HG03469 (cell line): Measurements from ENCODE around the gene ZFHX3.

Source experiments
- ATAC-seq: cut with Tn5 transposase; IDR thresholded peaks from one replicate; pipeline ENCODE4 v1.9.1; 2021; ENCODE audit warnings: mild to moderate bottlenecking, moderate library complexity, moderate number of reproducible peaks; ENCODE audit not compliant: unreplicated experiment

Gene ZFHX3

DNA sequence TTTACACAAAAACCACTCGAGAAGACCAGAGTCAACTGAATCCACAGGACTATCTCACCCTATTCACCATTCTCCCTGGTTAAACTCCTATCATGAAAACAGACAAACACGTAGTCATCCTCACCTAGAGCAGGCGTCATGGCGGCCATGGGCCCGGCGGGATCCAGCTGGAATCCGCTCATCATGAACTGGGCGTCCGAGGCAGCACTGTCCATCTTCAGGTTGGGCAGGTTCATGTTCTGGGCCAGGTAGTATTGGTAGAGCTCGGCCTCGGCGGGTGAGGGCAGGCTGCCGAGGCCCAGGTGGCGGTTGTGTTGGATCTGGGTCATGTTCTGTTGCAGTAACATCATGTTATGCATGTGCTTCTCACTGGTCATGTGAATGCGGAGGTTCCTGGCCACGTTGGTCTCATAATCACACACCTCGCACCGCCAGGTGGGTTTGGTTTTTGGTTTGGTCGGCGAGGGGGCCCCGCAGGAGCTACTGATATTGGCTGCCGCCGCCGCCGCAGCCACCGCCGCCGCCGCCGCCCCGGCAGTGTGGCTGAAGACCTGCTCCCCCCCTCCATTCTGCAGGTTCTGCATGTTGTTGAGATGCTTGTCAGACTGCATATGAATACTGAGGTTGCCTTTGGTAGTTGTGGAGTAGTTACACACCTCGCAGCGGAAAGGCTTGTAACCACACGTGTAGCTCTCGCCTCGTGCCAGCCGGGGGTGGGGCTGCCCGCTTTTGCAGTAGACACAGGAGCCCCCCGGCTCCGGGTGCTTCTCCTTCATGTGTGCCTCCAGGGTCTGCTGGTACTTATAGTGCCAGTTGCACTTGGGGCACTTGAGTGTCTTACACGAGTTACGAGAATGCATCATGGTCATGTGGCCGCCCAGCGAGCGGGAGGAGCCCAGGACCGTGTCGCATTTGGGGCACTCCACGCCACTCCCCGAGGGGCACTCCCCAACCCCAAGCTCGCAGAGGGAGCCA, 90.3 kb downstream of the ZFHX3 start:
- ATAC-seq: no peak

DNA sequence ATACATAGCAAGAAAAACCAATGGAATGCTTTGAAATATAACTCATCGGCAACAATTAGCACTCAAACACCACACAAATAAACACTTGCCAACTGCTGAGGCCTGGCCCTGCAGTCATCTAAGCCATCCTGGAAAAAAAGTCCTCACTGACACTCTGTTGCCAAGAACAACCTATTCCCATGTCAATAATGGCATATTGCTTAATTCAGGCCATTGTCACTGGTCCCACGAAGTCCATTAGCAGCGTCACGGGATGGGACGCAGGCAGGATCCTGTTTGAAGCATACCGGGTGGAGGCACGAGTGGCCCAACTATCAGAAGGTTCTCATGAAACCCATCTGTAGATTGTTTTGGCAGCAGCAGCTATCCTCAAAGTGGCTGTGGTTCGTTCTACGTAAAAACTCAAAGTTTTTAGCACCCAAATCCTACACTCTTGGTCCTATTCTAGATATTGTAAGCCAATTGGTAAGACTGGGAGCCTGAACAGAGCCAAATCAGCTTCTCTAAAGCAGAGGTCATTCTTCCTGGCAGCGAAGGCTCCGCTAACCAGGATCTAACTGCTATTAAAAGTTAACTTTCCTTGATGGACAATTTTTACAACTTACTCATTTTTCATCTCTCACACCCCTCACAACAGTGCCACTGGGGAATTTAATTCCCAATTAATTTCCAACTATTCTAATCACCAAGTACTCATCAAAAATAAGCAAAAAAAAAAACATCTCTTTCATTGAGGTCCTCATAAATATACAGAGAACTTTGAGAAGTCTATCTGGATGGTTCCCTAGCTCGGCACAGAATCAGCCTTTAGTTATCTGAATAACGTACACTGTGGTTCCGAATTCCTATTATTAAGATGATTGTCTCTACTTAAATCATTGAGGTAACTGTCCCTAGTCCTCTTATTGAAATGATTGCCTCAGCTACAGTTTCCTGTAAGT, 91.5 kb downstream of the ZFHX3 start:
- ATAC-seq: no peak

DNA sequence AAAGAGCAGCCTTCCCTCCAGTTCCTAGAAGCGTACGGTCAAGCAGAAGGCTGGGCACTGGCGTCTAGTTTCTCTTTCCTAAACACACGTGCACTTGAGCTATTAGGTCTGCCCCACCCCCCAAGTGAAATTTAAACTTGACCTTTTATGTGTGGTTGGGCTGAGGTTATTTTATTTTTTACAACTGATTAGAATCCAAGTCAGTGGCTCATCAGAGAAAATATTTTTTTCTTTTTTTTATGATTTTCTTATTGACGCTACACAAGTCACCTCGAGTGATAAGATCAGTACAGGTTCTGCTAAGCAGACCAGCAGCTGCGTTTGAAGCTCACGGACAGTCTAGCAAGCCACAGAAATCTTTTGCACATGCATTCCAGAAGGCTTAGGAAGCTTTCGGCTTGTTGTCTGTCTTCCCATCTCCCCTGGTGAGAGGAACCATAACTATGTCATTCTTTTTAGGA, 95.1 kb downstream of the ZFHX3 start:
- ATAC-seq: no peak

DNA sequence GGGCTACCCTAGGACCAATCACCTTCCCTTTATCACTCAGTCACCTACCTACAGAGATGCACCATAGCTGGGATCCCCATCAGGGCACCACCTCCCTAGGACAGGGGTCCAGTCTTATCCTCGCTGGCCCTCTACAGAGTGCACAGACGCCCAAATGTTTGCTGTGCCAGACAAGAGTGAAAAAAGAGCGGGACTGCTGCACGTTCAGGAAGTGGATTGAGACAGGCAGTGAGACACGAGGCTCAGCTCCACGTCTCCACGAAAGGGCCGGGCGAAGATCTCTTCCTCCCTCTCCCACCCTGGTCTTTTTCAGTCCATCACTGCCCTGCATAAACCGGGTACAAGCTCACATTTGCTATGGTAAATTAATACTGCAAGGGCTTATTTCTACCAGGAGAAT, 95.5 kb downstream of the ZFHX3 start:
- no peak for ATAC-seq

DNA sequence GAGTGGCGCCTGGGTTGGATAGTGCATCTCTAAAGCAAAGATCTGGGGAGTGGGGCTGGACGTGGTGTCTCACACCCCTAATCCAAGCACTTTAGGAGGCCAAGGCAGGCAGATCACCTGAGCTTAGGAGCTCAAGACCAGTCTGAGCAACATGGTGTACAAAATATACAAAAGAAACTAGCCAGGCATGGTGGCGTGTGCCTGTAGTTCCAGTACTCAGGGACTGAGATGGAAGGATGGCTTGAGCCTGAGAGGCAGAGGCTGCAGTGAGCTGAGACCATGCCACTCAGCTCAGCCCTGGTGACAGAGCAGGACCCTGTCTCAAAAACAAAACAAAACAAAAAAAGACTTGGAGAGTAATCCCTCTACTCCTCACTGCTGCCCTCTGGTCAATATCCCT, 96.0 kb downstream of the ZFHX3 start:
- no peak for ATAC-seq

DNA sequence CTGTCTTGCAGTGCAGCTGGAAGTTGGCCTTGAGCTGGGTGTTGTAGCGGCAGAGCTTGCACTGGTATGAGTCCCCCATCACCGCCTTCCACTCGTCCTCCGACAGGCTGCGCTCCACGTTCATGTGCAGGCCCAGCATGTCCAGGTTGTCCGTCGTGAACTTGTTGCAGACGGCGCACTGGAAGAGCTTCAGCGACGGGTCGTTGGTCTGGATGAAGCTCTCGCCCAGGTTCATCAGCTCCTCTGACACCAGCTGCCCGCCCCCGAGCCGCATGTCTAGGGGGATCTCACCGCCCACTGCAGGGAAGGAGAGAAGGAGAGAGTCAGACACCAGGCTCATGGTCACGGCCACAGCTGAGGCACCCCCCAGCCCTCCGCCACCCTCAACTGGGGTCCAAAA, 97.3 kb downstream of the ZFHX3 start:
- no peak for ATAC-seq

DNA sequence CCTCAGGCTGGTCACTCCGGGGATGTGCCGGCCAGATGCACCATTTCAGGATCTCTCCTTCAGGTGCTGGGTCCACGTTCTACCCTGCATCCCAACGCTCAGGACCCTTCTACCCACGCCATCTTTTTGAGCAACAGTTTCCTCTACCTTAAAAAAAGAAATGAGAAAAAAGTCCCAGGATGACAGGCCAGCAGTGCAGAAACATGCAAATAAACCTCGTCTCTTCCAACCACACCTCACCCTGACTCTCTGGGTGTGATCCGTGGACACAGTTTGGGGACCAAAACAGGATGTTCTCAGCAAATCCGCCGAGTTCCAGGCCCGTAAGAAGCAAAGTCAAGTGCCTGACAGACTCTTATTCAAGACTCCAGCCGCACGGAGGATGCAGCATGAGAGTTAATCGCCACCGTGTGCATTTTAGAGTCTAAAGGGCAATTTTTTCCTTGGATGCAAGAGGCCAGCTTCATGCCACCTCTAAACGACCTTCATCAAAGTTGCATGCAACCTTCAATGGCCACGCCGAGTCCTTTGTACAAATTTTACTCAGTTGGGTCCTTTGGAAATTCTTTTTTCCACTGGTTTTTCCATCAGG, 99.6 kb downstream of the ZFHX3 start:
- no peak for ATAC-seq

DNA sequence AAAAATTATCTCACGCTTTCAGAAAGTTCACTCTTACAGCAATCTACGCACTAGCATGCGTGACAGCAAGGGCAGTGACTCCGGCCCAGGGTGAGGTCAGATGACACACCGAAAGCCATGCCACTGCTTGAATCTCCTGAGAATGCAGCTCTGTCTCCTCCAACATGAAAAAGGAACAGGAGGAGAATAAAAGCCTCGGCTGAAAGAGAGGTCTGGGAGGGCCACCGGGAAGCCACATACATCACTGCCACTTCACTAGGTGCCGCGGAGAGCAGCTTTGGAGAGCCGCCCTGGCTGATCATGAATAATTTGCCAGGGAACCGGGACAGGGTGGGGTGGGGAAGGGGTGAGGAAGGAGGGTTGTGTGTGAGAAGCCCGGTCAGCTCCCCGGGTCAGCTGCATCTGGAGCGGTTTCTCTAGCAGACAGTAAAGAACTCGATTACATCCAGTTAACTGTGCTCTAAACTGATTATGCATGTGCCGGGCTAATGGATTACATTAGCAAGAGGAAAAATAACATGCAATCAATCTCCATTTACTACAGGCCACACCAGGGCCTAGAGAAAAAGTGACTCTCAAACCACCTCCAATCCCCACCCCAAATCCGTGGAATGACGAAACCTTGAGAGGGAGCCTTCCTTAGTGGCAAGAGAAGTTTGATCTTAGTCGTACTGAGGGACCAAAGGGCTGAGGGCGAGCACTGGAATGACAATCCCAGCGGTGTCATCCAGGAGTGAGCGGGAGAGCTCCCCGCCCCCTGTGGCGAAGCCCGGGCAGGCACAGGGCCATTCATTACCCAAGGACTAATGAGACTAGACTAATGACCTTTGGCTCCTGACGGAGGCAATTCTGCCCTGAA, 100.3 kb downstream of the ZFHX3 start:
- ATAC-seq: no peak

DNA sequence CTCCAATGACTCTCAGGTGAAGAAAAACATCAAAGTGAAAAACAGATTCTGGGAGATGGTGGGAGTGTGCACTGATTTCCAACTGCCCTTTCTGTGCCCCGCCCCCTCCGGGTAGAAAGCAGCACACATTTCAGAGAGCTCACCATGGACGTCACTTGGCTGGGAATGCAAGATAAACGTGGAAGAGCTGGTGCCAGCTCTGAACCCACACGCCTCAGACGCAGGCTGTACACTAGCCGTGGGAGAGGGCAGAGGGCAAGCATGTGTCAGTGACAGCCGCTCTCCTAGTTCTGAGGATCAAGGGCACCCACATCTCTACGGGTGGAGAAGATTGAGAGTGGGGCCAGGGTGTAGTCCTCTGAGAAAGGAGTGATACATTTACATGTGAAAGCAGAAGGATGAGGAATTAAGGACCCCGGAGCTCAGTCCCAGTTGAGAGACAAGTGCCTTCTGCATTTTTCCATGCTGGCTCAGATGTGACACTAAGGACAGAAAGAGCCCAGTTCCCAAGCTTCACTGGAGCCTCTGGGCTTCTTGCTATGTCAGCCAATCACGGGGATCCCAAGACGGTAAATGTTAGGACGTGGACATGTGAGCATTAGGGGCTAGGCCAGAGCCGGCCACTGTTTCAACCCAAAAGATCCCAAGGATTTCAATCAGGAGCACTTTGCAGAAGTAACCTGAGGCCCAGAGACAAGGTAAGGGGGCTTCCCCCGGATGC, 101.3 kb downstream of the ZFHX3 start:
- no peak for ATAC-seq

DNA sequence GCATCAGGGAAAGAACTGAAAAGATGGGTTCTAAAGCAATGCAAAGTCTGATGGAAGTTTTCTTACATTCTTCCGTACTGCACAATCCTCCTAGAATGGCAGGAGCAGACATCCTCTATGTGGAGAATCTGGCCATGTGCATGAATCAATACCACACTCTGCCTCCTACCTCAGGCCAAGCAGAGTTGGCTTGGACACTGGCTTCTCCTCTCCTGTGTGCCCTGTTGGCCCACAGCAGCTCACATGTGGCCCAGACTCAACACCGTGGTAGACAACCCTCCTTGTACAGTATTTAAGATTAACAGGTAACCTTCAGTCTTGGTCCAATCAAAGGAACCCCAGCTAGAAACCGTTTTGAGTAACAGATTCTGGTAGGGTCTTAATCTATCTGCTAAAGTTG, 101.9 kb downstream of the ZFHX3 start:
- ATAC-seq: no peak

DNA sequence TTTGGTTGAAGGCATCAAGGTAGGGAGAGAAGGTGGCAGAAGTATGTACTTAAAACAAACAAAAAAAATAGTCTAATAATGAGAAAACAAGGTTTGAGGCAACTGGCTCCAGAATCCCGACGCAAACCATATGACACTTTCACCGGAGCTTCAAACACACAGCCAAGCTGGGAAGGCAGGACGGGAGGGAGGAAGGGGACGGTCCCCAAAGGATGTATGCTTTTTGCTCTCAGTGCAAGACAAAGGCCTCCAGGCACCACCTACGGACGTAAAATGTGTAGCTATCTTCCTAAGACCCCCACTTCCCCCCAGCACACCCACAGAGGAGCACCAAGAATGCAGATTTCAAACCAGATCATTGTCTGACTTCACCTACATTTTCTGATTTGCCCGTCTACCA, 102.3 kb downstream of the ZFHX3 start:
- no peak for ATAC-seq

DNA sequence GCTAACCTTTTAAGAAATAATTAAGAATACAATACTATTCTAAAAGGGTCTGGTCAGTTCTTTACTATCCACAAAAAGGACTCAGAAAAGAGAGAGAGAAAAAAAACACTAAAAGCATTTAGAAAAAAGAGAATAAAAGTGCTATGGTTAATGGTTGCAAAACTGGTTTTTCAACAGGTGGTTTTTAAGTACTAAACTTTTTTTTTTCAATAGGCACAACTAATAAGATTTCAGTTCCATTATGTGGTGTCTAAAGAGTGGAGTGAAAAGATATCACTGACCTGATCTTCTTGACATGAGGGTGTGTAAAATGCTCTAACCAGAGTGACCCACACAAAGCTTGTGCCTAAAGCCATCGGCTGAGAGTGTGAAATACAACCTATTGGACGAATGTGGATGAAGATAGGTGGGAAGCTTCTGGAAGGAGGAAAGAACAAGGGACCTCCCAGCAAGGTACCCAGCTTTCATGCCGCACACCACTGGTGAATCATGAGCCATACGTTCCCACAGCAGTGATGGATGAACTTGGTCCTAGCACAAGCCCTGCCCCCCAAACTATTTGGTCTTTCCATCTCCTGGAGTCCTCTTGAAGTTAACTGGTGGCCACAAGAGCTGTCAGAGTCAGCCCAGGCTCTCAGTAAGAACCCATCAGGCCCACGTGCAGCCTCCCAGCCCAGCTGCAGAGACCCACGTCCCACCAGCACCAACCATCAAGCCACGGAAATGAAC, 103.0 kb downstream of the ZFHX3 start:
- ATAC-seq: no peak

DNA sequence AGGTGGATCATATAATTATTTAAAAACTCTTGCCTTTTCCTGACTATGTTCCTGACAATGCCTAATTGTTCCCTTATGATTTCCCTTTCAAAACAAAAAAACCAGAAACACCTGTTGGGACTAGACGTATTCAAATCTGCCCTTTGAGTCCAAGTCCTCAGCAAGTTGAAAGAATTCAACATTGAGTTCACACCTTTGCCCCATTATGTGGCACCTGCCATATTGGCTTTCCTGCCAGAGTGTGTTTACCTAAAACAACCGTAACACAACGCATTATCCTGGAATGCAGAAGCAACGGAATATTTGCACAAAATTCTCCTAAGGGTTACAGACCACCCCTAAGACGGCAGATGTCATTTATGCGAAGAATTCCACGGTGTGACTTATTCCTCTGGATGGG, 105.9 kb downstream of the ZFHX3 start:
- no peak for ATAC-seq

DNA sequence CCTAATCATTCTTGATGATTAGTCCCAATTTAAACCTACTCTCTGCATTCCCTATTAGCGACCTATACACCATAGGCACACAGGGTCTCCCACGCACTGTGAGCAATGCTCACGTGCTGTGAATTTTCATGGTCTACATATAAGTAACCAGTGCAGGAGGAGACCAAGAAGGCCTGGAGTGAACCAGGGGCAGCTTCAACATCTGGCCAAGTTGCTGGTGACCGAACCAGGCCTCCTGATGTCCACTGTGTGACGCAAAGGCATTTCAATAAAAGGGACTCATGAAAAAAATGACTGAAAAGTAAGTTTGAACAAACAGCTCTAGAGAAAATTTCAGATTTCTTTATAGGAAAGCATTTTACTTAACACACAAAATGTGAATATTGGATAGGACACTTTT, 107.0 kb downstream of the ZFHX3 start:
- no peak for ATAC-seq

DNA sequence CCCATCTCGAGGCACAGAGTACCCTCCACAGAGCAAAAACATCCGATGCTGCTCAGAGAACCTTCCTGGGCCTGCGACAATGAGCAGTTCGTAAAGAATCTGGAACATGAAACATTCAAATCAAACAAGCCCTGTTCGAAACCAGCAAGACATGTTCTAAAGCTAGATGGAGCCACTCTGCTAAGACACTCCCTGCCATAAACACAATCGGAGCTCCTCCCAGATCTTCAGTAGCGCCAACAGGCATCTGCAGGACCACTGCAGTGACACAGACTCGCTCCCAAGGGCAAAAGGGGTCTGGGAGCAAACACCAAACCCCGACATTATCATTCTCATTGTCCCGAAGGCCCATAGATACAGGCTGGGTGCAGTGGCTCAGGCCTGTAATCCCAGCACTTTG, 108.7 kb downstream of the ZFHX3 start:
- ATAC-seq: no peak

DNA sequence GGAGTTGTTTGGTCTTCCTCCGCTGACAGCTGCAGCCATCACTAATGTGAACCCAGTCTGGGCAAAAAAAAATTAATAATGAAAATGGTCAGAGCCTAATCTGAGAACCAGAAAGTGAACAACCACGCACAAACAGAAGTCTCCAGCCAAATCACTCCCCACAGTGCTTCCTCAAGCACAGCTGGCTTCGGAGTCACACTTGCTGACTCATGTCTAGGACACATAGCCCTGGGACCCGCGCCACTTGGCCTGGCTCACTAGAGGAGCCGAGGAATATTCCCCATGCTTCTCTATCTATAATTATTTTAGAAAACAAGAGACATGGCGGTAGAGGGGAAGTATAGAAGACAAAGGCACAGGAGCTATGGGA, 109.1 kb downstream of the ZFHX3 start:
- ATAC-seq: no peak

DNA sequence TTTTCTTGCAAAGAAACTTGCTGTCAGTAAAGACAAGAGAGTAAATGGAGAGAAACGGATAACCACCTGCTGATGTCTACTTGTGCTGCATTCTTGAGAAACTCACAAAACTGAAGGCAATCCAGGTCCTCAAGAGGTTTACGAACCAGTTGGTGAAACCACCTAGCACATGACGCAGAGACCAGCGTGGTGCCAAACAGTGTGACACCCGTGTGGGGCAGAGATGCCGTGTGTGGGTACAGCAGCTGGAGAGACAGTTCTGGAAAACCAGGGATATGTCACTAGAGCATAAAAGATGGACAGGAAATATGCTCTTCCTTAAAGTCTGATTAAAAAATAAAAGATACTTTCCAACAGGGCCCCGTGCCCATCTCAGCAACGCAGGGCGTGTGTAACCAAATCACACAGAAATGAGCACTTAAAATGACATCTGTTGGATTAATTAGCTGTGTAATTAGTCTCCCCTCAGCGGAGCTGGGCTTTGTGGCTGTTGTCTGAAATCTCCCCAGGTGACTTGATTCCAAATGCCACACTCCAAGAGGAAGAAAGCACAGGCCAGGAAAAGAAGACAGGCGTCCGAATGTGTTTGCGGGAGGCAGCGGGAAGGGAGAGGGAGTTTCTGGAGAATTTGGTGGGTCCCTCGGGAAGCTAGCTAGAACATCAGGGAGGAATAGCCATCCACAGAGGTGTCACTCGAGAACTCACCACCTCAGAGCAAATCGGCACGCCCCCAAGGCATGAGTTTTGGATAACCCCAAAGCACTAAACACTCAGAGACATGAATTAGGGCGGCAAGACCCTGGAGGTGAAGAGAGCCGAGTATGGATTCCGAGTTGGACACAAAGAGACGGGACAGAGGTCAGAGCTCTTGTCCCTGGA, 109.8 kb downstream of the ZFHX3 start:
- no peak for ATAC-seq

DNA sequence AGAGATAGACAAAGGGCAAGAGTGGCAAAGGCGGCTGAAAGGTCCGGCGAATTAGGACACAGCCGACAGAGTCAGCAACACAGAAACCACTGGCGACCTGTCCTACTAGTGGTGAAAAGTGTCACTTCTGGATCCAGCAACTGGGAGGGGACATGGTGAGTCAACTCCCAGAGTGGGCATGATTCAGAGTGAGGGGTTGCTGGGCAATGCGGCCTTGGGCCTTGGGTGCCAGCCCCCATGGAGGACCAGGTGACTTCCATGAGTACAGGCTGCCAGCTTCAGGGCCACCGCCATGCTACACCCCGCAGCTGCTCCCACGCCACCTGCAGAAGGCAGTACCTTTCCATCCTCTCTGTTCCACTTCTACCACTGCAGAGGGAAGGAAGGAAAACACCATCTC, 110.6 kb downstream of the ZFHX3 start:
- no peak for ATAC-seq
